K562 (cell line): ENCODE results near the gene OPA1. TPM values are rescaled to one million over a fixed set of nuclear protein-coding genes. Genes with fewer than 3 reads are reported as not detected.

Source experiments
- ARID1B ChIP-seq: fragments of 450-650 bp; IDR thresholded peaks from 2 replicates; pipeline ENCODE4 v1.6.1; 2016; ENCODE audit warnings: antibody characterized with exemption, mild to moderate bottlenecking, inconsistent platforms
- ELF2 ChIP-seq: fragments of 250-450 bp; sonication (Bioruptor Pico); IDR thresholded peaks from 2 replicates; pipeline ENCODE4 v1.5.0; 2021; ENCODE audit warnings: mild to moderate bottlenecking
- FOXK2 ChIP-seq, 2 experiments: fragments of 450-650 bp; IDR thresholded peaks in 1 of 2; conservative IDR thresholded peaks in 1 of 2; 2 replicates each; pipeline ENCODE4 v1.6.1; 2016; ENCODE audit warnings: low read depth in 2 of 2, mild to moderate bottlenecking in 1 of 2
- MTA2 ChIP-seq: fragments of 450-650 bp; IDR thresholded peaks from 2 replicates; pipeline ENCODE4 v1.6.1; 2016; ENCODE audit warnings: low read depth
- NR2C1 ChIP-seq, 2 experiments: fragments of 450-650 bp; IDR thresholded peaks; 2 replicates each; pipeline ENCODE4 v1.6.1; 2017; ENCODE audit warnings: mild to moderate bottlenecking in 2 of 2, antibody characterized with exemption in 1 of 2, inconsistent platforms in 1 of 2, missing compliant biosample characterization in 1 of 2, missing genetic modification characterization in 1 of 2
- RBM14 ChIP-seq: fragments of 200-400 bp; formaldehyde crosslinking; IDR thresholded peaks from 2 replicates; pipeline ENCODE4 v1.6.1; 2018; ENCODE audit warnings: low read depth, mild to moderate bottlenecking, low read length, moderate library complexity, borderline replicate concordance; ENCODE audit not compliant: insufficient read depth
- SNIP1 ChIP-seq: fragments of 450-650 bp; IDR thresholded peaks from 2 replicates; pipeline ENCODE4 v1.7.1; 2017; ENCODE audit warnings: low read depth, mild to moderate bottlenecking
- SP2 ChIP-seq: IDR thresholded peaks from 2 replicates; pipeline ENCODE4 v1.6.1; 2011; ENCODE audit warnings: mild to moderate bottlenecking, low read depth, low read length, moderate library complexity; ENCODE audit not compliant: poor library complexity, severe bottlenecking; ENCODE audit errors: extremely low read depth
- SPI1 ChIP-seq: IDR thresholded peaks from 2 replicates; pipeline ENCODE4 v1.6.1; 2011; ENCODE audit warnings: low read depth, low read length, control low read depth, borderline replicate concordance
- TCF7L2 ChIP-seq: fragments of 150-350 bp; IDR thresholded peaks from 2 replicates; pipeline ENCODE4 v1.6.1; 2016; ENCODE audit warnings: low read depth, mild to moderate bottlenecking, low read length, moderate library complexity
- ZNF277 ChIP-seq: fragments of 250-450 bp; sonication (Bioruptor Pico); IDR thresholded peaks from 2 replicates; pipeline ENCODE4 v1.8.0; 2022; ENCODE audit warnings: inconsistent platforms, mild to moderate bottlenecking, moderate library complexity, borderline replicate concordance
- ZNF583 ChIP-seq: fragments of 250-450 bp; sonication (Bioruptor Pico); IDR thresholded peaks from 2 replicates; pipeline ENCODE4 v1.4.0; 2020
- ZNF695 ChIP-seq: fragments of 450-650 bp; formaldehyde crosslinking; IDR thresholded peaks from 2 replicates; pipeline ENCODE4 v1.4.0; 2020; ENCODE audit warnings: mild to moderate bottlenecking, moderate library complexity
- ZNF707 ChIP-seq: fragments of 250-450 bp; sonication (Bioruptor Pico); conservative IDR thresholded peaks from 2 replicates; pipeline ENCODE4 v1.8.0; 2022; ENCODE audit warnings: inconsistent platforms, mild to moderate bottlenecking, moderate library complexity
- ZNF766 ChIP-seq: fragments of 200-800 bp; sonication (Bioruptor generic); conservative IDR thresholded peaks from 2 replicates; pipeline ENCODE4 v1.6.1; 2016; ENCODE audit warnings: missing genetic modification characterization, missing compliant biosample characterization
- polyA plus RNA-seq, 8 experiments: library from polyadenylated mRNA; depleted of rRNA in 4 of 8; stranded (reverse) in 5 of 8; unstranded in 3 of 8; fragments of >200 nt; fragmentation: Nextera tagmentation in 2 of 8; fragmentation: Illumina TruSeq in 1 of 8; extraction: Ambion mirVana in 2 of 8; extraction: Trizol in 1 of 8; gene quantifications; 2 replicates each; pipeline versions ENCODE4 v1.2.1 to v1.2.3, GENCODE V29; 2011 to 2014; ENCODE audit warnings: inconsistent platforms in 1 of 8, missing spikeins in 1 of 8
- total RNA-seq, 7 experiments: library from RNA; depleted of rRNA in 6 of 7; stranded (reverse); fragments of >200 nt in 6 of 7; fragmentation: Illumina TruSeq in 2 of 7; extraction: Trizol in 2 of 7; gene quantifications; 2 replicates each; pipeline versions ENCODE4 v1.2.1 to v1.2.3, GENCODE V29; 2011 to 2021; ENCODE audit warnings: low replicate concordance in 1 of 7
- TF ChIP-seq, protein P1 (sequence below): fragments of 250-450 bp; sonication (Bioruptor Pico); IDR thresholded peaks from 2 replicates; pipeline ENCODE4 v1.4.0; 2020; ENCODE audit warnings: mild to moderate bottlenecking, moderate library complexity
- TF ChIP-seq, protein P2 (sequence below): fragments of 250-450 bp; sonication (Bioruptor Pico); IDR thresholded peaks from 2 replicates; pipeline ENCODE4 v1.8.0; 2021; ENCODE audit warnings: moderate library complexity, mild to moderate bottlenecking, inconsistent platforms
- TF ChIP-seq, protein P3 (sequence below), 3 experiments: fragments of 200-800 bp in 1 of 3; fragments of 250-450 bp in 1 of 3; fragments of 450-650 bp in 1 of 3; sonication (Bioruptor Pico) in 1 of 3; sonication (Bioruptor generic) in 1 of 3; formaldehyde crosslinking in 1 of 3; IDR thresholded peaks; 2 replicates each; pipeline versions ENCODE4 v1.6.1 to v1.8.0; 2016 to 2022; ENCODE audit warnings: mild to moderate bottlenecking in 2 of 3, missing genetic modification characterization in 2 of 3, missing compliant biosample characterization in 1 of 3, moderate library complexity in 1 of 3

Gene OPA1
- total and polyA plus RNA-seq, 9 of the 15 experiments (the other 6 are each of a cell fraction or from before 2014, with no cell fraction given): 19.7 to 127 (median 94.7) TPM

DNA sequence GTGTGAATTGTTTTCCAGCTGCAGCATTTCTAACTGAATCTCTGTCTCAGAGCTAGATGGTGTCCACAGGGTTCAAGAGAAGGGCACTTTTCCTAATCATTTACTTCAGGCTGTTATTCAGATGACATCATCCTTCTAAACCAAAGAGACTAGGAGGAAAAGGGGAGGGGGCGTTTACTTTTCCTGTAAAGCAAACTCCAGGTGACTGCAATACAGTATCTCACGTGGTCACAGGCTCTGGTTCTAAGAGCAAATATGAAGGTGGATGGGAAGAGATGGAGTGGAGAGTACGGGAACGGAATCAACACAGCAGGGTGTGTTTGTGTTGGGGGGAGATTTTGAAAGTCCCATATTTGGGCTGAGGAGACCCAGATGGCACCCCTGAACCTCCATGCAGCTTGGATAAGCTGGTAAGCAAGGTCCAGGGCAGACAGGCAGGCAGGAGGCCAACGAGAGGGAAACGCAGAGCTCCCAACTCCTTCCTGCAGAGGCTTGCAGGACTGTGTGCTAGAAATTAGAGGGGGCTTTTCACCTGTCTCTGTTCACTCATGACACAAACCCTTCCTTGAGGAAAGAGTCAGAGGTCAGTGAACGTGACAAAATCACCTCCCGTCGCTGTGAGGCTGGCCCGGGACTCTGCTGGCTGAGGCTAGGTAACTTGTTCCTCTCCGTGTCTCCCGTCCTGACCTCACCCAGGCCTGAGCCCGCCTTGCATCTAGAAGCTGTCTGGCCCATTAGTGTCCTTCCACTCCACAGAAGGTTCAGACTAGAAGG lies 151.2 kb downstream of the OPA1 start (continued):
- TF ChIP-seq, protein P1, sequence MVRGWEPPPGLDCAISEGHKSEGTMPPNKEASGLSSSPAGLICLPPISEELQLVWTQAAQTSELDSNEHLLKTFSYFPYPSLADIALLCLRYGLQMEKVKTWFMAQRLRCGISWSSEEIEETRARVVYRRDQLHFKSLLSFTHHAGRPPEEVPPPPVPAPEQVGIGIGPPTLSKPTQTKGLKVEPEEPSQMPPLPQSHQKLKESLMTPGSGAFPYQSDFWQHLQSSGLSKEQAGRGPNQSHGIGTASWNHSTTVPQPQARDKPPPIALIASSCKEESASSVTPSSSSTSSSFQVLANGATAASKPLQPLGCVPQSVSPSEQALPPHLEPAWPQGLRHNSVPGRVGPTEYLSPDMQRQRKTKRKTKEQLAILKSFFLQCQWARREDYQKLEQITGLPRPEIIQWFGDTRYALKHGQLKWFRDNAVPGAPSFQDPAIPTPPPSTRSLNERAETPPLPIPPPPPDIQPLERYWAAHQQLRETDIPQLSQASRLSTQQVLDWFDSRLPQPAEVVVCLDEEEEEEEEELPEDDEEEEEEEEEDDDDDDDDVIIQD (CRISPR knock-in tag): no peak
- no peak for TF ChIP-seq TCF7L2
- no peak for TF ChIP-seq ZNF766 (CRISPR knock-in tag)
- TF ChIP-seq, protein P2, sequence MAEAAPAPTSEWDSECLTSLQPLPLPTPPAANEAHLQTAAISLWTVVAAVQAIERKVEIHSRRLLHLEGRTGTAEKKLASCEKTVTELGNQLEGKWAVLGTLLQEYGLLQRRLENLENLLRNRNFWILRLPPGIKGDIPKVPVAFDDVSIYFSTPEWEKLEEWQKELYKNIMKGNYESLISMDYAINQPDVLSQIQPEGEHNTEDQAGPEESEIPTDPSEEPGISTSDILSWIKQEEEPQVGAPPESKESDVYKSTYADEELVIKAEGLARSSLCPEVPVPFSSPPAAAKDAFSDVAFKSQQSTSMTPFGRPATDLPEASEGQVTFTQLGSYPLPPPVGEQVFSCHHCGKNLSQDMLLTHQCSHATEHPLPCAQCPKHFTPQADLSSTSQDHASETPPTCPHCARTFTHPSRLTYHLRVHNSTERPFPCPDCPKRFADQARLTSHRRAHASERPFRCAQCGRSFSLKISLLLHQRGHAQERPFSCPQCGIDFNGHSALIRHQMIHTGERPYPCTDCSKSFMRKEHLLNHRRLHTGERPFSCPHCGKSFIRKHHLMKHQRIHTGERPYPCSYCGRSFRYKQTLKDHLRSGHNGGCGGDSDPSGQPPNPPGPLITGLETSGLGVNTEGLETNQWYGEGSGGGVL: no peak
- TF ChIP-seq ZNF707 (CRISPR knock-in tag): no peak
- no peak for TF ChIP-seq SNIP1
- TF ChIP-seq NR2C1 (IDR thresholded peaks at IDR 0.05): no peak
- no peak; the same call in 1 of the 2 replicates for TF ChIP-seq NR2C1 (tag; IDR thresholded peaks at IDR 0.05)
- TF ChIP-seq ZNF583 (CRISPR knock-in tag): no peak
- TF ChIP-seq MTA2: no peak
- TF ChIP-seq RBM14: no peak
- TF ChIP-seq FOXK2 (conservative IDR thresholded peaks at IDR 0.05 in 1 of 2, IDR thresholded peaks at IDR 0.05 in 1 of 2; ENCODE audit: low read depth in 2 of 2): no peak; a peak in 1 of 4 replicates
- TF ChIP-seq SPI1: no peak
- no peak for TF ChIP-seq ZNF695 (CRISPR knock-in tag)
- no peak for TF ChIP-seq SP2
- TF ChIP-seq, protein P3, sequence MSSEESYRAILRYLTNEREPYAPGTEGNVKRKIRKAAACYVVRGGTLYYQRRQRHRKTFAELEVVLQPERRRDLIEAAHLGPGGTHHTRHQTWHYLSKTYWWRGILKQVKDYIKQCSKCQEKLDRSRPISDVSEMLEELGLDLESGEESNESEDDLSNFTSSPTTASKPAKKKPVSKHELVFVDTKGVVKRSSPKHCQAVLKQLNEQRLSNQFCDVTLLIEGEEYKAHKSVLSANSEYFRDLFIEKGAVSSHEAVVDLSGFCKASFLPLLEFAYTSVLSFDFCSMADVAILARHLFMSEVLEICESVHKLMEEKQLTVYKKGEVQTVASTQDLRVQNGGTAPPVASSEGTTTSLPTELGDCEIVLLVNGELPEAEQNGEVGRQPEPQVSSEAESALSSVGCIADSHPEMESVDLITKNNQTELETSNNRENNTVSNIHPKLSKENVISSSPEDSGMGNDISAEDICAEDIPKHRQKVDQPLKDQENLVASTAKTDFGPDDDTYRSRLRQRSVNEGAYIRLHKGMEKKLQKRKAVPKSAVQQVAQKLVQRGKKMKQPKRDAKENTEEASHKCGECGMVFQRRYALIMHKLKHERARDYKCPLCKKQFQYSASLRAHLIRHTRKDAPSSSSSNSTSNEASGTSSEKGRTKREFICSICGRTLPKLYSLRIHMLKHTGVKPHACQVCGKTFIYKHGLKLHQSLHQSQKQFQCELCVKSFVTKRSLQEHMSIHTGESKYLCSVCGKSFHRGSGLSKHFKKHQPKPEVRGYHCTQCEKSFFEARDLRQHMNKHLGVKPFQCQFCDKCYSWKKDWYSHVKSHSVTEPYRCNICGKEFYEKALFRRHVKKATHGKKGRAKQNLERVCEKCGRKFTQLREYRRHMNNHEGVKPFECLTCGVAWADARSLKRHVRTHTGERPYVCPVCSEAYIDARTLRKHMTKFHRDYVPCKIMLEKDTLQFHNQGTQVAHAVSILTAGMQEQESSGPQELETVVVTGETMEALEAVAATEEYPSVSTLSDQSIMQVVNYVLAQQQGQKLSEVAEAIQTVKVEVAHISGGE (CRISPR knock-in tag; IDR thresholded peaks at IDR 0.05): no peak
- peak; percentile 46; the same call in 1 of the 2 replicates for TF ChIP-seq ARID1B
- no peak for TF ChIP-seq ELF2 (CRISPR knock-in tag)
- no peak for TF ChIP-seq ZNF277
